HepG2 (cell line): Measurements from ENCODE around the gene PLCXD1. TPM values are rescaled to one million over a fixed set of nuclear protein-coding genes. Genes with fewer than 3 reads are reported as not detected.

Source experiments
- ATAC-seq: fragments of 200-7000 bp; cut with Tn5 transposase; 3 replicates; pipeline ENCODE4 v1.9.1; 2020; ENCODE audit warnings: mild to moderate bottlenecking, moderate library complexity
- BruUV-seq: library from RNA; stranded (reverse); fragments of 400-500 nt; replicated peaks from 2 replicates; lab custom pipeline; 2021; lab: Mats Ljungman, UMichigan
- CTCF ChIA-PET: fragments of 300-600 bp; formaldehyde crosslinking; extraction: SDS; loops from one replicate; lab custom pipeline; 2021; ENCODE audit warnings: low total read pairs, inconsistent platforms, low intra/inter-chr PET ratio; lab: Yijun Ruan, JAX
- POLR2A ChIA-PET: fragments of 350-600 bp; sonication (Branson Sonifier 250); formaldehyde crosslinking; loops from one replicate; lab custom pipeline; 2020; ENCODE audit warnings: antibody characterized with exemption, inconsistent platforms; lab: Yijun Ruan, JAX
- DNase-seq: peaks from one replicate; pipeline ENCODE4 v3.0.0-alpha.2; 2015; ENCODE audit warnings: low spot score
- FAIRE-seq: peaks from 3 replicates; lab custom pipeline; 2011; peaks lifted over from hg19 to GRCh38; lab: Jason Lieb, UNC
- H2AFZ ChIP-seq: one replicate; pipeline ENCODE4 v1.6.1; 2011; ENCODE audit warnings: low read length, inconsistent platforms
- H3K27ac ChIP-seq: fragments of 300-600 bp; 3 replicates; pipeline ENCODE4 v1.8.0; 2011; ENCODE audit warnings: mixed run types, mild to moderate bottlenecking, mixed read lengths, low read length, inconsistent platforms; ENCODE audit not compliant: insufficient read depth; ENCODE audit errors: extremely low read length
- H3K27me3 ChIP-seq, 2 experiments: fragments of 200-600 bp in 1 of 2; 2 replicates in 1 of 2; 3 replicates in 1 of 2; pipeline versions ENCODE4 v1.6.0 to v1.8.0; 2011; ENCODE audit warnings: low read length in 2 of 2, mild to moderate bottlenecking in 2 of 2, moderate library complexity in 2 of 2, inconsistent platforms in 1 of 2; ENCODE audit not compliant: insufficient read depth in 2 of 2, control insufficient read depth in 1 of 2
- H3K36me3 ChIP-seq, 2 experiments: fragments of 200-600 bp in 1 of 2; replicated peaks in 1 of 2; 2 replicates in 1 of 2; 3 replicates in 1 of 2; pipeline versions ENCODE4 v1.5.1 to v1.8.0; 2011; ENCODE audit warnings: low read length in 2 of 2, inconsistent platforms in 1 of 2; ENCODE audit not compliant: insufficient read depth in 2 of 2, control insufficient read depth in 1 of 2
- H3K4me1 ChIP-seq: 2 replicates; pipeline ENCODE4 v1.5.1; 2012; ENCODE audit warnings: low read length, inconsistent platforms; ENCODE audit not compliant: insufficient read depth
- H3K4me2 ChIP-seq: 2 replicates; pipeline ENCODE4 v1.6.0; 2011; ENCODE audit warnings: low read depth, low read length, inconsistent platforms
- H3K4me3 ChIP-seq, 3 experiments: fragments of 200-600 bp in 1 of 3; sonication (generic), shearing (Covaris generic) in 1 of 3; replicated peaks in 1 of 3; 2 replicates each; pipeline ENCODE4 v1.5.1; 2011 to 2016; ENCODE audit warnings: low read length in 3 of 3, inconsistent platforms in 2 of 3, low read depth in 2 of 3, mild to moderate bottlenecking in 2 of 3, control low read depth in 1 of 3, mixed read lengths in 1 of 3; ENCODE audit not compliant: insufficient read depth in 1 of 3
- H3K79me2 ChIP-seq: one replicate; pipeline ENCODE4 v1.6.1; 2011; ENCODE audit warnings: low read length, inconsistent platforms; ENCODE audit not compliant: insufficient read depth
- H3K9ac ChIP-seq: 2 replicates; pipeline ENCODE4 v1.6.0; 2011; ENCODE audit warnings: mild to moderate bottlenecking, low read depth, low read length, inconsistent platforms; ENCODE audit not compliant: insufficient read depth
- H3K9me3 ChIP-seq: 2 replicates; pipeline ENCODE4 v1.5.1; 2012; ENCODE audit warnings: mild to moderate bottlenecking, low read length
- H4K20me1 ChIP-seq: 2 replicates; pipeline ENCODE4 v1.6.0; 2011; ENCODE audit warnings: inconsistent platforms, mild to moderate bottlenecking, low read length, moderate library complexity; ENCODE audit not compliant: insufficient read depth
- CENPX ChIP-seq: sonication (generic); formaldehyde crosslinking; IDR thresholded peaks from 2 replicates; pipeline ENCODE4 v1.9.0; 2021; ENCODE audit warnings: mild to moderate bottlenecking, missing genetic modification reagents, moderate library complexity
- HNF4G ChIP-seq, 2 experiments: sonication (generic) in 1 of 2; formaldehyde crosslinking in 1 of 2; IDR thresholded peaks; 2 replicates each; pipeline versions ENCODE4 v1.4.0 to v1.6.1; 2011 to 2020; ENCODE audit warnings: borderline replicate concordance in 2 of 2, low read depth in 2 of 2, mild to moderate bottlenecking in 2 of 2, low read length in 1 of 2, missing genetic modification reagents in 1 of 2, moderate library complexity in 1 of 2
- JUN ChIP-seq: sonication (generic); formaldehyde crosslinking; IDR thresholded peaks from 2 replicates; pipeline ENCODE4 v1.4.0; 2020; ENCODE audit warnings: mild to moderate bottlenecking, missing genetic modification reagents
- ZNF746 ChIP-seq: sonication (generic); formaldehyde crosslinking; IDR thresholded peaks from 2 replicates; pipeline ENCODE4 v1.8.0; 2022; ENCODE audit warnings: mild to moderate bottlenecking, missing genetic modification reagents
- ZSCAN9 ChIP-seq: IDR thresholded peaks from 2 replicates; pipeline ENCODE4 v1.6.1; 2016; ENCODE audit warnings: borderline replicate concordance
- WGBS: methylation state at CpG from one replicate; pipeline ENCODE4 v1.1.6; 2017; ENCODE audit warnings: low lambda C conversion rate; 5-methylcytosine and 5-hydroxymethylcytosine counted together
- in situ Hi-C: cut with HindIII; loops from 2 replicates; pipeline ENCODE4 v1.10.0; 2017; ENCODE audit warnings: low pct_unique_long_range_greater_than_20kb; ENCODE audit not compliant: extremely low pct_ligation_motif_present
- intact Hi-C: fragments of 100-400 bp; cut with micrococcal nuclease; formaldehyde crosslinking; loops from one replicate; pipeline ENCODE4 v1.10.0; 2022; ENCODE audit not compliant: unreplicated experiment
- polyA plus RNA-seq, 8 experiments: library from polyadenylated mRNA; depleted of rRNA in 3 of 8; stranded (reverse) in 7 of 8; unstranded in 1 of 8; fragments of >200 nt; fragmentation: Illumina TruSeq in 4 of 8; extraction: Trizol in 4 of 8; gene quantifications; 2 replicates each; pipeline versions ENCODE4 v1.2.1 to v1.2.3, GENCODE V29; 2011 to 2016; ENCODE audit warnings: low read depth in 4 of 8, missing spikeins in 1 of 8, mixed read lengths in 1 of 8; ENCODE audit not compliant: insufficient read depth in 1 of 8
- total RNA-seq, 5 experiments: library from RNA; depleted of rRNA; stranded (reverse); fragments of >200 nt; fragmentation: Illumina TruSeq; extraction: Trizol; gene quantifications; 2 replicates each; pipeline ENCODE4 v1.2.3, GENCODE V29; 2016; ENCODE audit warnings: low read depth in 1 of 5
- TF ChIP-seq, protein P1 (sequence below): sonication (generic); formaldehyde crosslinking; IDR thresholded peaks from 2 replicates; pipeline ENCODE4 v1.4.0; 2020; ENCODE audit warnings: mild to moderate bottlenecking, low read depth, missing genetic modification reagents
- TF ChIP-seq, protein P2 (sequence below): sonication (generic); formaldehyde crosslinking; IDR thresholded peaks from 2 replicates; pipeline ENCODE4 v1.8.0; 2022; ENCODE audit warnings: low read depth, missing genetic modification reagents

The PLCXD1 gene
- total and polyA plus RNA-seq, 2 of the 13 experiments (the other 11 are each of a cell fraction or from before 2014, with no cell fraction given): 87.7 to 153 TPM

DNA sequence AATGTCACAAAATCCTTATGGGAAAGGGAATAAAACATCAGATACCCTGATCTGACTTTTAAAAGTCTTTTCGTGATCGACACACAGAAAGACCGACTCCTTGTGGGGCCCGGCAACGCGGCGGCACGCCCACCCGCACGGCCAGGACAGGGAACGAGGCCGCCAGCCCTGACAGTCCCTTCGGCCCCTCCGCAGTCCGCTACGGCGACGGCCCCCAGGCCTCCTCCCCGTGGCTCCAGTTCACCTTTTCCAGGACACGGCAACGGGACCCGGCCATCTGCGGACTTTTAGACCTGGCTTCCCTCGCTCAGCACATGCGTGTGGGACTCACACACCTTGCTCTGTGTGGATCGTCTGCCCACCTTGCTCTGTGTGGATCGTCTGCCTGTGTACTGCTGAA is 71.0 kb downstream of the PLCXD1 start (continued):
- TF ChIP-seq HNF4G (IDR thresholded peaks at IDR 0.05; ENCODE audit: borderline replicate concordance, low read depth, low read length) (no peak), HNF4G (CRISPR knock-in tag; IDR thresholded peaks at IDR 0.05; ENCODE audit: borderline replicate concordance, low read depth) (no peak), CENPX (CRISPR knock-in tag) (no peak), ZSCAN9 (CRISPR knock-in tag) (no peak)
- TF ChIP-seq, all 625 proteins: peak for 0

DNA sequence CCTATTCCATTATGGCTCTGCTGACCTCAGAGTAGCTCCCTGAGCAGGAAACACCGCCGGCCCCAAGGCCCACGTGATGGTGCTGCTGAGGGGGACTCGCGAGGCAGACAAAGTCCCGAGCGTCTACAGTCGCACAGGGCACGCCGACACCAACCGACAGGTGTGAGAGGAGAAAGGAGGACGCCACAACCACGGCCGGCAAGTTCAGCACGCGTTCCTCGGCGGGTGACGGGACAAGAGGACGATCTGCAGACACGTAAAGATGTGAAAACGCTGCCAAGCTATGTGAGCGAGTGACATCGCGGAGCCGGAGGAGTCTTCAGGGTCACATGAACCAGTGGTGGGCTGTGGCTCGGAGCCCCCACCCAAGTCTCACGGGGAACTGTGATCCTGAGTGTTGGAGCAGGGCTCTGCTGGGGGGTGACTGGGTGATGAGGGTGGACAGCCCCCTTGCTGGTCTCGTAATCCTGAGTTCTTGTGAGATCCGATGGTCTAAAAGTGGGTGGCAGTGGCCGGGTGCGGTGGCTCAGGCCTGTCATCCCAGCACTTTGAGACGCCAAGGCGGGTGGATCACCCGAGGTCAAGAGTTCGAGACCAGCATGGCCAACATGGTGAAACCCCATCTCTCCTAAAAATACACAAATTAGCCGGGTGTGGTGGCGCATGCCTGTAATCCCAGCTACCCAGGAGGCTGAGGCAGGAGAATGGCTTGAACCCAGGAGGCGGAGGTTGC is 71.6 kb downstream of the PLCXD1 start:
- DNase-seq: no peak
- no peaks in the 10 kb centered on the region for H3K79me2 ChIP-seq
- H3K4me3 ChIP-seq: no peak overlapping the region
- TF ChIP-seq, protein P1, sequence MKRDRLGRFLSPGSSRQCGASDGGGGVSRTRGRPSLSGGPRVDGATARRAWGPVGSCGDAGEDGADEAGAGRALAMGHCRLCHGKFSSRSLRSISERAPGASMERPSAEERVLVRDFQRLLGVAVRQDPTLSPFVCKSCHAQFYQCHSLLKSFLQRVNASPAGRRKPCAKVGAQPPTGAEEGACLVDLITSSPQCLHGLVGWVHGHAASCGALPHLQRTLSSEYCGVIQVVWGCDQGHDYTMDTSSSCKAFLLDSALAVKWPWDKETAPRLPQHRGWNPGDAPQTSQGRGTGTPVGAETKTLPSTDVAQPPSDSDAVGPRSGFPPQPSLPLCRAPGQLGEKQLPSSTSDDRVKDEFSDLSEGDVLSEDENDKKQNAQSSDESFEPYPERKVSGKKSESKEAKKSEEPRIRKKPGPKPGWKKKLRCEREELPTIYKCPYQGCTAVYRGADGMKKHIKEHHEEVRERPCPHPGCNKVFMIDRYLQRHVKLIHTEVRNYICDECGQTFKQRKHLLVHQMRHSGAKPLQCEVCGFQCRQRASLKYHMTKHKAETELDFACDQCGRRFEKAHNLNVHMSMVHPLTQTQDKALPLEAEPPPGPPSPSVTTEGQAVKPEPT (CRISPR knock-in tag): no peak
- TF ChIP-seq, protein P2, sequence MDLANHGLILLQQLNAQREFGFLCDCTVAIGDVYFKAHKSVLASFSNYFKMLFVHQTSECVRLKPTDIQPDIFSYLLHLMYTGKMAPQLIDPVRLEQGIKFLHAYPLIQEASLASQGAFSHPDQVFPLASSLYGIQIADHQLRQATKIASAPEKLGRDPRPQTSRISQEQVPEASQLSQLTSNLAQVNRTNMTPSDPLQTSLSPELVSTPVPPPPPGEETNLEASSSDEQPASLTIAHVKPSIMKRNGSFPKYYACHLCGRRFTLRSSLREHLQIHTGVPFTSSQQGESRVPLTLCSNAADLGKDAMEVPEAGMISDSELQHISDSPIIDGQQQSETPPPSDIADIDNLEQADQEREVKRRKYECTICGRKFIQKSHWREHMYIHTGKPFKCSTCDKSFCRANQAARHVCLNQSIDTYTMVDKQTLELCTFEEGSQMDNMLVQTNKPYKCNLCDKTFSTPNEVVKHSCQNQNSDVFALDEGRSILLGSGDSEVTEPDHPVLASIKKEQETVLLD: no peak
- TF ChIP-seq ZNF746 (CRISPR knock-in tag): no peak
- TF ChIP-seq JUN (CRISPR knock-in tag): no peak
- no peak for TF ChIP-seq CENPX (CRISPR knock-in tag)
- TF ChIP-seq, all 625 proteins: peak for 0
- intact Hi-C loops (no loop called here), in situ Hi-C loops (no loop called here)
- no peak overlapping the region for H3K4me2 ChIP-seq
- H3K4me1 ChIP-seq: 0 out of 2 replicates have a peak, but pooled peaks cover 5% of the 10 kb centered on the region
- FAIRE-seq (no peak), ATAC-seq (no peak)
- BruUV-seq: no TSS peak
- no peak overlapping the region for H2AFZ ChIP-seq
- H3K27me3 ChIP-seq: no peaks in the 10 kb centered on the region
- no peak overlapping the region for H3K9ac ChIP-seq
- ChIA-PET POLR2A (no interaction called here), CTCF (no interaction called here)
- peaks cover 0 to 3% of the 10 kb centered on the region in 2 experiments; a peak in 2 of 5 replicates for H3K36me3 ChIP-seq
- H3K27ac ChIP-seq: no peak overlapping the region
- H4K20me1 ChIP-seq: no peaks in the 10 kb centered on the region
- no peaks in the 10 kb centered on the region for H3K9me3 ChIP-seq
- WGBS: 96% methylated on average over 39 of the region's 39 CpGs

Other genes starting within 250 kb of the PLCXD1 start
- 35.6 and 39.6 TPM in 2 replicates for gene GTPBP6, start 37.4 kb downstream of the PLCXD1 start, total RNA-seq (2016; rRNA removed; fragmentation: Illumina TruSeq; extraction: Trizol)
- 20.2 and 22.1 TPM in 2 replicates for gene GTPBP6, start 37.4 kb downstream of the PLCXD1 start, polyA plus RNA-seq (2011; rRNA removed)
- gene PPP2R3B, start 105.5 kb downstream of the PLCXD1 start, total RNA-seq (2016; rRNA removed; fragmentation: Illumina TruSeq; extraction: Trizol): 10.2 and 17.0 TPM in 2 replicates
- 21.4 and 26.0 TPM in 2 replicates for gene PPP2R3B, start 105.5 kb downstream of the PLCXD1 start, polyA plus RNA-seq (2011; rRNA removed)